T-cell (primary cell): Measurements from ENCODE around the gene CXXC5. TPM values are rescaled to one million over a fixed set of nuclear protein-coding genes. Genes with fewer than 3 reads are reported as not detected.

Experiments
- ATAC-seq, 4 experiments: fragments of 200-7000 bp in 3 of 4; fragments of 150-1000 bp in 1 of 4; cut with Tn5 transposase; replicated peaks in 1 of 4; 1 replicate in 3 of 4; 2 replicates in 1 of 4; pipeline ENCODE4 v1.10.0; 2021; ENCODE audit warnings: moderate library complexity in 3 of 4, mild to moderate bottlenecking in 2 of 4, moderate number of reproducible peaks in 1 of 4
- CTCF ChIA-PET, 2 donors: fragments of 300-600 bp; sonication (Branson Sonifier 250); formaldehyde crosslinking; loops; one replicate each; lab custom pipeline; 2022; ENCODE audit warnings: antibody characterized with exemption in 2 of 2; lab: Charles Lee
- POLR2A ChIA-PET, 2 donors: fragments of 300-600 bp; sonication (Branson Sonifier 250); formaldehyde crosslinking; loops; one replicate each; lab custom pipeline; 2022; ENCODE audit warnings: antibody characterized with exemption in 2 of 2; lab: Charles Lee
- DNase-seq, 35 experiments: peaks; one replicate each; pipeline versions ENCODE4 v3.0.0 to v3.0.0-alpha.2; 2013 to 2023
- H3K27ac ChIP-seq: one replicate; pipeline ENCODE4 v1.5.1; 2013; ENCODE audit warnings: low read length
- H3K27me3 ChIP-seq, 2 experiments: replicated peaks in 1 of 2; 1 replicate in 1 of 2; 2 replicates in 1 of 2; pipeline versions ENCODE4 v1.6.1 to v1.7.0; 2013; ENCODE audit warnings: low read length in 1 of 2, mixed read lengths in 1 of 2; ENCODE audit not compliant: control insufficient read depth in 2 of 2, insufficient read depth in 2 of 2; ENCODE audit errors: extremely low read depth in 1 of 2
- H3K36me3 ChIP-seq, 2 donors: 1 replicate in 1 of 2; 2 replicates in 1 of 2; pipeline versions ENCODE4 v1.6.1 to v1.7.0; 2013; ENCODE audit warnings: low read length in 1 of 2; ENCODE audit not compliant: control insufficient read depth in 2 of 2, insufficient read depth in 1 of 2; ENCODE audit errors: extremely low read depth in 1 of 2
- H3K4me1 ChIP-seq, 2 experiments: 1 replicate in 1 of 2; 2 replicates in 1 of 2; pipeline versions ENCODE4 v1.6.1 to v1.7.0; 2013; ENCODE audit warnings: low read length in 2 of 2, mixed read lengths in 1 of 2; ENCODE audit not compliant: insufficient read depth in 2 of 2, control insufficient read depth in 1 of 2; ENCODE audit errors: extremely low read depth in 1 of 2
- H3K4me3 ChIP-seq, 2 donors: 1 replicate in 1 of 2; 2 replicates in 1 of 2; pipeline versions ENCODE4 v1.5.1 to v1.7.0; 2013; ENCODE audit warnings: mild to moderate bottlenecking in 2 of 2, low read length in 1 of 2, moderate library complexity in 1 of 2; ENCODE audit not compliant: control insufficient read depth in 1 of 2; ENCODE audit errors: extremely low read depth in 1 of 2
- H3K9me3 ChIP-seq: 2 replicates; pipeline ENCODE4 v1.7.0; 2013
- H3K27ac Mint-ChIP-seq, 2 donors: one replicate each; pipeline ENCODE4 v1.8.0; 2020 to 2021; ENCODE audit warnings: mild to moderate bottlenecking in 2 of 2, mixed read lengths in 2 of 2
- H3K27me3 Mint-ChIP-seq, 2 donors: one replicate each; pipeline ENCODE4 v1.8.0; 2021 to 2022; ENCODE audit warnings: mixed read lengths in 2 of 2
- H3K36me3 Mint-ChIP-seq: one replicate; pipeline ENCODE4 v1.8.0; 2021; ENCODE audit warnings: mixed read lengths
- H3K4me1 Mint-ChIP-seq, 3 donors: one replicate each; pipeline ENCODE4 v1.8.0; 2020 to 2022; ENCODE audit warnings: mixed read lengths in 3 of 3, mild to moderate bottlenecking in 1 of 3
- H3K4me3 Mint-ChIP-seq, 3 donors: one replicate each; pipeline ENCODE4 v1.8.0; 2020 to 2022; ENCODE audit warnings: mild to moderate bottlenecking in 3 of 3, mixed read lengths in 3 of 3, moderate library complexity in 3 of 3
- H3K9me3 Mint-ChIP-seq, 3 donors: one replicate each; pipeline ENCODE4 v1.8.0; 2020 to 2022; ENCODE audit warnings: mixed read lengths in 3 of 3
- WGBS: methylation state at CpG from one replicate; pipeline ENCODE4 v1.1.5; 2013; ENCODE audit warnings: missing lambda C conversion rate; ENCODE audit not compliant: insufficient coverage; 5-methylcytosine and 5-hydroxymethylcytosine counted together
- total RNA-seq, 35 experiments: library from RNA in 6 of 35; stranded (reverse) in 6 of 35; fragments of 120-200 nt in 1 of 35; gene quantifications; one replicate each; pipeline versions ENCODE4 v1.2.1 to v1.2.4 and lab custom pipeline; 2013 to 2026

The CXXC5 gene
- total RNA-seq, 5 donors from 2014 or later (not counting 1 experiment from before 2014, with no cell fraction given) = 5.1 to 7.6 (median 6.2) TPM

DNA sequence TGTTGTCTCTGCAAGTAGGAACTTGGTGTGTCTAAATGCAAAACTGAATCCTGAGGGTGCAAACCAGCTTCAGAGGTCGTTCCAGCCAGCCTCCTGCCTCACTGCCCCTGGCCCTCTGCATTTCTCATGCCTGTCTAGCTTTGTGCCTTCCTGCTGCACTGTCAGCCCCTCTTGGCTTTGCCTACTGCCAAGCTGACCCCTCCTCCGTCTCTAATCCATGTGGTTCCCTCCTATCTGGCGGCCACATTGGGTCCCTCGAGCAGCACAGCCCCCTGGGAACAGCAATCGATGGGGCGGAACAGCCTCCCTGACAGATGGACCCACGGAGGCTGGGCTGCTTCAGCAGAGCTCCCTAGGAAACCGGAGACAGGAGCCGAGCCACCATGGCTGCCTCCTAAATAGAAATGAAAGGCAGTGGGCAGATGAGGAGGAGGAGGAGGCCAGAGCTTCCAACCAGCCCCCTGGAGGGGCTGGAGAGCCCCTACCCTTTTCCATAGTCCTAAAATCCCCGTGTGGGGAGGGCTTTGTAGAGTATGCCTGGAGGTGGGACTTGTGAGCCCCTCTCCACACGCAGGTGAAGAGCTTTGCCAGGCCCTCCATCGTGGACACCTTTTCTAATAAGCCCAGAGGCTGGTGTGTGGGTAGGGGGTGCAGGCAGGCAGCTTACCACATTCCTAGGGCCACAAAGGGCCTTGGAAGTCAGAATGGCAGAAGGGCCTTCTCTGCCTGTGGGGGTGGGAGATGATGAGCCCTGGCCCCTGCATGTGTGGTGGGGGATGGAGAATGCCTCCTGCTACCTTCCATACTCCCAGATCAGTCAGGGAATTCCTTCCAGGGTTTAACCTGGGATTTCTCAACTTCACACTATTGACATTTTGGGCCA is 9.2 kb upstream of the CXXC5 start:
- peak in 2 of 35 experiments; percentile 2 to 9 for DNase-seq
- H3K4me3 Mint-ChIP-seq = peak overlapping the region; percentile 31 to 73 (median 42)

DNA sequence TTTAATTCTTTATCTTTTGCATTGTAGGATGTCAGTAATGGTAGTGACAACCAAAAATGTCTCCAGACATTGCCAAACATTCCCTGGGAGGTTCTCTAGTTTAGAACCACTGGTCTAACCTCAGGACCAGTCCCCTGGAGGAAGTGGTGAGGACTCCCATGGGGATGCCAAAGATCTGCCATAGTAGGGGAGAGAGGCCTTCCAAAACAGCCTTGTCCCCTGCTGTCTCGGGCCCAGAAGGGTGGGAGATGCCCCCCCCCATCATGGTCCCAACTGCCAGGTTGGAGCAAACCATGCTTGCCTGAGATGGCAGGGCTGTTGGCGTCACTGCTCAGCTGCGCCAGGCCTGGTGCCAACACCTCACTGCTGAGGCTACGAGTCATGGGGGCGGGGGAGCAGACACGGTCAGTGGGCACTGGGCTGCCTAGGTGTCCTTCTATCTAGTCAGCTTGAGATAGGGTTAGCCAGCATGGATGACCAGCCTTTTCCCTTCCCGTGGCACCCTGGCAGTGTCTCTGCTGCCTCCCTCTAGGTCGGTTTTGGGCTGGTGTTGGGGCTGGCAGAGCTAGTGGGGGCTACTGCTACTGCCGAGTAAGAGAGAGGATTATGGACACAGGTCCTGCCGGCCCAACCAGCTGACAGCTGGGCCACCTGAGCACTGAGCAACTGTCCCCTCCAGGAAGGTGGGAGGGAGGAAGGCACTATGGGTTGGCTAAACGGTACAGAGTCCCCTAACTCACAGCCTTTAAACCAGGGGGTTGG is 8.3 kb upstream of the CXXC5 start:
- H3K9me3 Mint-ChIP-seq = no peaks in the 10 kb centered on the region
- Histone ChIP-seq H3K27me3 (no peaks in the 10 kb centered on the region), H3K27ac (no peak overlapping the region), H3K4me1 (peaks cover 17 to 46% of the 10 kb centered on the region in 2 experiments), H3K36me3 (no peaks in the 10 kb centered on the region), H3K9me3 (no peaks in the 10 kb centered on the region), H3K4me3 (no peak overlapping the region)
- no peaks in the 10 kb centered on the region for H3K27me3 Mint-ChIP-seq
- H3K4me3 Mint-ChIP-seq = no peak overlapping the region
- WGBS = 93% methylated on average over 8 of the region's 11 CpGs
- POLR2A ChIA-PET = interaction anchor here in 1 of 2 donors (0.6 kb wide), 1 partner anchor 167 kb away, joined by 3 read pairs; no protein-coding TSS in a partner anchor
- ATAC-seq (no peak), DNase-seq (peak in 2 of 35 experiments; percentile 2 to 18)
- CTCF ChIA-PET = interaction anchor here in 1 of 2 donors (0.6 kb wide), 1 partner anchor 100 kb away, joined by 3 read pairs; no protein-coding TSS in a partner anchor
- no peaks in the 10 kb centered on the region for H3K36me3 Mint-ChIP-seq
- H3K27ac Mint-ChIP-seq = peak overlapping the region in 1 of 2 donors; percentile 39
- peaks cover 37 to 42% (median 38%) of the 10 kb centered on the region in 3 donors for H3K4me1 Mint-ChIP-seq

More for the DNA sequence above, 9.2 kb upstream of the CXXC5 start:
- Mint-ChIP-seq H3K4me1 (peaks cover 42 to 44% (median 42%) of the 10 kb centered on the region in 3 donors), H3K36me3 (no peaks in the 10 kb centered on the region), H3K27ac (peak overlapping the region; percentile 5 to 39), H3K9me3 (no peaks in the 10 kb centered on the region), H3K27me3 (no peaks in the 10 kb centered on the region)
- ChIA-PET POLR2A (interaction anchor here (0.5 to 2.2 kb wide), 3 partner anchors 9 to 107 kb away, joined by 3 to 7 read pairs (median 4); partner anchors contain the start of gene CXXC5 (in 1 of the 2)), CTCF (interaction anchor here in 1 of 2 donors (0.6 to 3.2 kb wide), 2 partner anchors 9 to 69 kb away, joined by 3 to 23 read pairs; partner anchors contain the start of gene CXXC5)
- H3K4me3 ChIP-seq = no peak overlapping the region
- H3K36me3 ChIP-seq = no peaks in the 10 kb centered on the region
- H3K27me3 ChIP-seq = no peaks in the 10 kb centered on the region
- peaks cover 17 to 51% of the 10 kb centered on the region in 2 experiments for H3K4me1 ChIP-seq
- no peak overlapping the region for H3K27ac ChIP-seq
- ATAC-seq = no peak
- H3K9me3 ChIP-seq = no peaks in the 10 kb centered on the region
- 91% methylated on average over 7 of the region's 12 CpGs for WGBS

DNA sequence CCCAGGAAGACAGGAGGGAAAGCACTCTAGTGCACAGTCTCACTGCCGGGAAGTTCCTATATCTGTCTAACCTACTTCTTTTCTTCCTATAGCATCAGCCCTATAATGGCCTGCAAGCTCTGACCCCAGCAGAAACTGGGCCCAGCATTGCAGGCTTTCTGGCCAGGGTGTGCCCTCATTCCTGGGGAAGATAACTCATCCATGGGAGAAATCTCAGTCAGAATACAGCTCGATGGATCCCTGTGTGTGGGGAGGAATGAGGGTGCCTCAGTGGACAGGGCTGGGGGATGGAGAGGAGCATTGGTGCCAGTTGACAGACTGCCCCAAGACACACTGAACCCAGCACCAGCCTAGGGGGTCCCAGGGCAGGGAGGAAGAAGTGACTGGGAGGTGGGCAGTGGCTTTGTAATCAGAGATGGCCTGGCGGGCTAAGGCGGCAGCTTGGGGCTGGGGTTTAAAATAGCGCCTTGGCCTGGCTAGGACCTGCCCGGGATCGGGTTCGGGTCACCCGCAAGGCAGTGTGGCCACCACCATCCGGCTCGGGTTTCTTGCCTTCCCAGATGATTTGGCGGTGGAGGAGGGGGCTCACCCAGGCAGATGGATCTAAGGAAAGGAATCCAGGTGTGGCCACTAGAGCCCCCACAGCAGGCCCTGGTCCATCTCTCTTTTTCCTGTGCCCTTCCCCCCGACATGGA is 7.6 kb upstream of the CXXC5 start:
- Histone ChIP-seq H3K27me3 (no peaks in the 10 kb centered on the region), H3K27ac (no peak overlapping the region), H3K9me3 (no peaks in the 10 kb centered on the region), H3K36me3 (no peaks in the 10 kb centered on the region), H3K4me1 (peaks cover 17 to 39% of the 10 kb centered on the region in 2 experiments), H3K4me3 (no peak overlapping the region)
- Mint-ChIP-seq H3K9me3 (no peaks in the 10 kb centered on the region), H3K27me3 (no peaks in the 10 kb centered on the region), H3K4me1 (peaks cover 29 to 38% (median 34%) of the 10 kb centered on the region in 3 donors), H3K36me3 (no peaks in the 10 kb centered on the region), H3K4me3 (no peak overlapping the region), H3K27ac (no peak overlapping the region)
- ChIA-PET POLR2A (interaction anchor here in 1 of 2 donors (0.6 kb wide), 1 partner anchor 168 kb away, joined by 3 read pairs; no protein-coding TSS in a partner anchor), CTCF (interaction anchor here in 1 of 2 donors (0.6 kb wide), 1 partner anchor 100 kb away, joined by 3 read pairs; no protein-coding TSS in a partner anchor)
- WGBS = 97% methylated on average over 11 of the region's 13 CpGs
- DNase-seq = peak in 2 of 35 experiments; percentile 12 to 19
- no peak for ATAC-seq

DNA sequence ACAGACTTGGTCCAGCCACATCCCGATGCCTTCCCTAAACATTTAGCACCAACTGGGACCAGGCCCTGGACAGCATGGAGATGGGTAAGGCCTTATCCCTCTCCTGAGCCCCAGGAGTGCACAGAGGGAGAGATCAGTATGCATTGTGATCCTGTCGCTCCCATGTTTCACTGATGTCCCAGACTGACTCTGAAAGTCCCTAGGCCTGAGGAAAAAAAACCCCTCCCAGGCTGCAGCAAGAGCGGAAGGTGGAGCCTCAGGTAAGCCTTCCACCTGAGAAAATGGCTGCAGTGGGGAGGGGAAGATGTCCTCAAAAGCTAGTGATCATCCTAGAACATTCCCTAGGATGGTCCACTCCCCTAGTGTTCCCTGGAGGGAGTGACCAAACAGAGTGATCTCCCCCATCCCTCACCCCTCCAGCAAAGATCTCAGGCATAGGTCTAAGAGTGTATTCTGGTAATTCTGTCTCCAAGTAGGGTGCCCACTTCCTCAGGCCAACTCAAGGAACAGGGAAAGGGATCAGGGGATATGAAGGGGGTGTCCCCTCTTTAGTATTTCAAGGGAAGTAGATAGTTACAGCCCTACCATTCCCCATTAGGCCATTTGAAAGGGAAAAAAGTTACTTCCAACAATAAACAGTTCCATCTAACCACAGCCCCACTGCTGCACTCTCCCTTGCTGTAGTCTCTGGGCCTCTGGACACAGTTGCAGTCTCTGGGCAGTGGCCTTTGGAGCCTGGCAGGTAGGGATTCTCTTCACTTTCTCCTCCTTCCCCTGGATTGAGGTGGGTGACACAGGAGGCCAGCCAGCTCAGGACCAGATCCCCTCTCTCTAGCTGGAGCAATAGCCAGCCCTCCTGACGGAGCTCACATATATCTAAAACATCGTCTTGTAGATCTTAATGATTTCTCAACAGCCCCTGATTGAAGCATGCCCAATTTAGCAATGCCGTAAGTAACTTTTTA is 6.8 kb upstream of the CXXC5 start:
- Histone ChIP-seq H3K9me3 (no peaks in the 10 kb centered on the region), H3K4me3 (no peak overlapping the region), H3K36me3 (no peaks in the 10 kb centered on the region), H3K27ac (no peak overlapping the region), H3K27me3 (peaks cover 0 to 4% of the 10 kb centered on the region in 2 experiments), H3K4me1 (peaks cover 10 to 30% of the 10 kb centered on the region in 2 experiments)
- 92% methylated on average over 3 of the region's 6 CpGs for WGBS
- peaks cover 2% of the 10 kb centered on the region in 2 donors for H3K27me3 Mint-ChIP-seq
- CTCF ChIA-PET = interaction anchor here in 1 of 2 donors (0.9 kb wide), 1 partner anchor 8 kb away, joined by 3 read pairs; no protein-coding TSS in a partner anchor
- no peaks in the 10 kb centered on the region for H3K9me3 Mint-ChIP-seq
- peaks cover 23 to 31% (median 26%) of the 10 kb centered on the region in 3 donors for H3K4me1 Mint-ChIP-seq
- POLR2A ChIA-PET = no interaction called here
- ATAC-seq (no peak), DNase-seq (peak in 2 of 35 experiments; percentile 7)
- no peaks in the 10 kb centered on the region for H3K36me3 Mint-ChIP-seq
- no peak overlapping the region for H3K27ac Mint-ChIP-seq
- no peak overlapping the region for H3K4me3 Mint-ChIP-seq

DNA sequence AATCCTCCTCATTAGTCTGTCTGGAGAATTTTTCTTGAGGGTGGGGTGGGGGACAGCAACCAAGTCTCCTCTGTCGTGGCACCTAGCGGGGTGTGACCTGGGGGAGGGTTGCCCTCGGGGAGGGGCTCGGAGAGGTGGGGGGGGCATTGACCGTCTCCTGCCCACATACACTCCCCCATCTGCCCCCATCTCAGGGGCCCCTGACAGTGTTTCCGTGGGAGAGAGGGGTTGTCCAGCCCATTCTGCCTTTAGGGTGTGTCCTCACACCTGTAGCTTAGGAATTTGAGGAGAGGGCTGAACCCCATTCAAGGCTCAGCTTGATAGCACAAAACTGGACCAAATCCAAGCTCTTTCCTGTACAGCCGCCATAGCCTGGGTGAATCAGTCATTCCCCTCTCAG is 5.9 kb upstream of the CXXC5 start:
- Histone ChIP-seq H3K27me3 (peaks cover 0 to 10% of the 10 kb centered on the region in 2 experiments), H3K9me3 (no peaks in the 10 kb centered on the region), H3K36me3 (no peaks in the 10 kb centered on the region), H3K4me1 (peaks cover 2 to 27% of the 10 kb centered on the region in 2 experiments), H3K27ac (no peak overlapping the region), H3K4me3 (no peak overlapping the region)
- WGBS = no CpG with 5 or more reads among the region's 7 CpGs
- DNase-seq (peak in 1 of 35 experiments; percentile 7), ATAC-seq (no peak)
- Mint-ChIP-seq H3K4me3 (no peak overlapping the region), H3K27ac (no peak overlapping the region), H3K36me3 (no peaks in the 10 kb centered on the region), H3K27me3 (peaks cover 5 to 9% of the 10 kb centered on the region in 2 donors), H3K9me3 (no peaks in the 10 kb centered on the region), H3K4me1 (peaks cover 18 to 31% (median 27%) of the 10 kb centered on the region in 3 donors)
- CTCF ChIA-PET = interaction anchor here in 1 of 2 donors (0.9 kb wide), 1 partner anchor 9 kb away, joined by 3 read pairs; no protein-coding TSS in a partner anchor
- POLR2A ChIA-PET = no interaction called here
